ENCODE data around the gene SHFL. TPM values are rescaled to one million over a fixed set of nuclear protein-coding genes. Genes with fewer than 3 reads are reported as not detected.
A peak's percentile ranks its signal among the peaks of the same experiment; 100 is the strongest.

The SHFL gene
- total and polyA plus RNA-seq, 8 donors, result 7.9 to 41.0 (median 15.4) TPM

DNA sequence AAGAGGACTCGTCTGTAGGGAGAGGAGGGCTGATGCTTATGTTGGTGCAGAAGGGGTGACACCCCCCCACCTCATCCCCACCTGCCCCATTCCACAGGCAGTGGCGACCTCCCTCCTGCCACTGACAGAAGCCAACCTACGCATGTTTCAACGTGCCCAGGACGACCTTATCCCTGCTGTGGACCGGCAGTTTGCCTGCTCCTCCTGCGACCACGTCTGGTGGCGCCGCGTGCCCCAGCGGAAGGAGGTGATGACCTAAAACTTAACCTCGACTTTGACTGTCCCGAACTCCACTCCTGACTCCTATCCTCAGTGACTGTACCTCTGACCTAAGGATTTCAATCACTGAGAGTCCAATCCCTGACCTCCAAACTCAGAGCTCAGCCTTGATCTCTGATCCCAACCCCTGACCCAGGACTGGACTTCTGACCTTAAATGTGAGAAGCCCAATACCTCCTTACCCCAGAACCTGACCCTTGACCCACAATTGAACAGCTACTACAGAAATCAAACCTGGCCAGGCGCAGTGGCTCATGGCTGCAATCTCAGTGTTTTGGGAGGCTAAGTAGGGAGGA is 3.8 kb downstream of the SHFL start:
- no peaks in the 10 kb centered on the region for H3K4me1 ChIP-seq
- ATAC-seq, result no peak

DNA sequence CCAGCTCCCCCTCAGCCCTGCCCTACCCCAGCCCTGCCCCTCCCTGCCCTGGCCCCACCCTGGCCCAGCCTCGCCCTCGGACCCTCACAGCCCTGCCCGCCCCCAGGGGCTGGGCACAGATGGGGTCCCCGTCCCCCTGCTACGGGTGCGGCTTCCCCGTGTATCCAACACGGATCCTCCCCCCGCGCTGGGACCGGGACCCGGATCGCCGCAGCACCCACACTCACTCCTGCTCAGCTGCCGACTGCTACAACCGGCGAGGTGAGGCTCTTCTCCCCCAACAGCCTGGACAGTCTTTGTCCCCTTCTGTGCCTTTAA is 5.2 kb downstream of the SHFL start:
- peak in 2 of 6 donors; percentile 47 to 75 for DNase-seq
- TF ChIP-seq, protein P1, sequence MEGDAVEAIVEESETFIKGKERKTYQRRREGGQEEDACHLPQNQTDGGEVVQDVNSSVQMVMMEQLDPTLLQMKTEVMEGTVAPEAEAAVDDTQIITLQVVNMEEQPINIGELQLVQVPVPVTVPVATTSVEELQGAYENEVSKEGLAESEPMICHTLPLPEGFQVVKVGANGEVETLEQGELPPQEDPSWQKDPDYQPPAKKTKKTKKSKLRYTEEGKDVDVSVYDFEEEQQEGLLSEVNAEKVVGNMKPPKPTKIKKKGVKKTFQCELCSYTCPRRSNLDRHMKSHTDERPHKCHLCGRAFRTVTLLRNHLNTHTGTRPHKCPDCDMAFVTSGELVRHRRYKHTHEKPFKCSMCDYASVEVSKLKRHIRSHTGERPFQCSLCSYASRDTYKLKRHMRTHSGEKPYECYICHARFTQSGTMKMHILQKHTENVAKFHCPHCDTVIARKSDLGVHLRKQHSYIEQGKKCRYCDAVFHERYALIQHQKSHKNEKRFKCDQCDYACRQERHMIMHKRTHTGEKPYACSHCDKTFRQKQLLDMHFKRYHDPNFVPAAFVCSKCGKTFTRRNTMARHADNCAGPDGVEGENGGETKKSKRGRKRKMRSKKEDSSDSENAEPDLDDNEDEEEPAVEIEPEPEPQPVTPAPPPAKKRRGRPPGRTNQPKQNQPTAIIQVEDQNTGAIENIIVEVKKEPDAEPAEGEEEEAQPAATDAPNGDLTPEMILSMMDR (IDR thresholded peaks at IDR 0.05), result no peak

More for the DNA sequence above, 3.8 kb downstream of the SHFL start:
- intact Hi-C loops (cut with DNase I), result no loop called here
- peak in 1 of 6 donors; percentile 44 for DNase-seq
- Histone ChIP-seq H3K9me3 (no peaks in the 10 kb centered on the region), H3K27me3 (no peaks in the 10 kb centered on the region), H3K27ac (no peak overlapping the region), H3K4me3 (no peak overlapping the region), H3K36me3 (no peaks in the 10 kb centered on the region)
- no peak for FAIRE-seq
- TF ChIP-seq, protein P1 (IDR thresholded peaks at IDR 0.05), result no peak
- 89 to 92% methylated on average over 15 of the region's 15 CpGs for WGBS, 2 donors

DNA sequence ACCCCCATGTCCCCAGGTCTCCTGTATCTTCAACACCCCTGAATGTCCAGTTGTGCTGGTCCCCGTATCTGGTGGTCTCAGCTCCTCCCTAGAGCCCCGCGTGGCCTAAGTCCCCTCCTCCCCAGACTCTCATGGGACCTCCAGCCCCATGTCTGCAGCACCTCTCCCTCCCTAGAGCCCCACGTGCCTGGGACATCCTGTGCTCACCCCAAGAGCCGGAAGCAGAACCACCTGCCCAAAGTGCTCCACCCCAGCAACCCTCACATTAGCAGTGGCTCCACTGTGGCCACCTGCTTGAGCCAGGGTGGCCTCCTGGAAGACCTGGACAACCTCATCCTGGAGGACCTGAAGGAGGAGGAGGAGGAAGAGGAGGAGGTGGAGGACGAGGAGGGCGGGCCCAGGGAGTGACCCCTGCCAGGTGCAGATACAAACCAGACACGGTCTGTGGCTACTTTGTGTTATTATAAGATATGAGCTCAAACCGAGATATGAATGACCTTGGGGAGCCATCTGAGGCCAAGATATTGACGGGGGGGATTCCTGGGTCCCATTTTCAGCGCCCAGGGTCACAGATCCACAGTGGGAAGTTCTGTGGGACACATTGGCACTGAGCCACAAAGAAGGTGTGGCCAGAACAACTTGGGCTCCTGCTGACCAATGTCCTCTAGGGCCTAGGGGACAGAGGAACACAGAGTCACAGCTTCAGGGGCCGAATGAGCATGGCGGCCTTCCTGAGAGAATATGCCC is 6.0 kb downstream of the SHFL start:
- peak in 2 of 6 donors; percentile 46 to 48 for DNase-seq
- no peak overlapping the region for H3K27ac ChIP-seq
- H3K4me3 ChIP-seq, result no peak overlapping the region
- H3K36me3 ChIP-seq, result no peaks in the 10 kb centered on the region
- FAIRE-seq, result no peak
- H3K9me3 ChIP-seq, result no peaks in the 10 kb centered on the region
- no peak for ATAC-seq
- intact Hi-C loops (cut with DNase I), result no loop called here
- no peaks in the 10 kb centered on the region for H3K27me3 ChIP-seq
- TF ChIP-seq, protein P1 (IDR thresholded peaks at IDR 0.05), result no peak
- H3K4me1 ChIP-seq, result peaks cover 0 to 5% (median 0%) of the 10 kb centered on the region in 3 donors
- WGBS, 2 donors, result 64 to 69% methylated on average over 13 of the region's 13 CpGs

More for the DNA sequence above, 5.2 kb downstream of the SHFL start:
- ATAC-seq (no peak), FAIRE-seq (no peak)
- H3K4me1 ChIP-seq, result peaks cover 0 to 1% (median 0%) of the 10 kb centered on the region in 3 donors
- no peak overlapping the region for H3K4me3 ChIP-seq
- intact Hi-C loops (cut with DNase I), result no loop called here
- no peaks in the 10 kb centered on the region for H3K36me3 ChIP-seq
- WGBS, 2 donors, result 96 to 97% methylated on average over 14 to 17 of the region's 17 CpGs
- H3K9me3 ChIP-seq, result no peaks in the 10 kb centered on the region
- H3K27me3 ChIP-seq, result no peaks in the 10 kb centered on the region
- H3K27ac ChIP-seq, result no peak overlapping the region

DNA sequence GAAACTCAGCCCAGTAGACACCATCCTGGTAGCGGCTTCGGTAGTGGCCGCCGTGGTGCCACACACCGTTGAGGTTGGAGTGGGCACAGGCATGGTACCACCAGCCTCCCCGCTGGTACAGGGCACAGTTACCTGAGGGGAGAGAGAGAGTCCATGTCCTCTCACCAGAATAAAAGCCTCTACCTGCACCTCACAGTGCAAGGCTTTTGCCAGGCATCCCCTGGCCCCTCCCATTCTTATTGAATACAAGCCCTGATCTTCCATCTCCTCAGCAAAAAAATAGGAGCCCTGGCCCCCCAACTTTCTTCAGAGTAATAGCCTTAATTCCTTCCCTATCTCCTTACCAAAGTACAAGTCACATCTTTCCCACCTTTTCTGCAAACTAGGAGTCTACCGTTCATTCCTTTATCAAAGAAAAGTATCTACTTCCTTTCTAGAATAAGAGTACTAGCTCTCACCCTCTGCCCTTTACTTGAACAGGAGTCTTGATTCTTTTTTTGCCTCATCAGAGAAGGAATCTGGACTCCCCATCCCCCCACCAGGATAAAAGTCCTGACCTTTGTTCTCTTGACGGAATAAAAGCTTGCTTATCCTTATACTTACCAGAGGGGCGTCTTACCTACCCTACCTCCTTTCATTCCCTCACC is 6.7 kb downstream of the SHFL start:
- H3K27ac ChIP-seq, result no peak overlapping the region
- ATAC-seq, result no peak

More for the DNA sequence above, 6.7 kb downstream of the SHFL start:
- Histone ChIP-seq H3K4me3 (no peak overlapping the region), H3K36me3 (no peaks in the 10 kb centered on the region), H3K27me3 (no peaks in the 10 kb centered on the region), H3K4me1 (peaks cover 0 to 5% (median 0%) of the 10 kb centered on the region in 3 donors), H3K9me3 (no peaks in the 10 kb centered on the region)
- TF ChIP-seq, protein P1 (IDR thresholded peaks at IDR 0.05), result no peak
- intact Hi-C loops (cut with DNase I), result no loop called here
- no peak for FAIRE-seq
- DNase-seq, result no peak
- 94 to 95% methylated on average over 9 of the region's 9 CpGs for WGBS, 2 donors
